Activated CD4-positive, alpha-beta memory T cell treated with anti-CD3 and anti-CD28 coated beads for 36 hours (primary cell): Measurements from ENCODE around the gene FHIT. TPM values are rescaled to one million over a fixed set of nuclear protein-coding genes. Genes with fewer than 3 reads are reported as not detected.

Source experiments
- CTCF ChIA-PET: fragments of 350-600 bp; sonication (Branson Sonifier 250); formaldehyde crosslinking; loops from one replicate; lab custom pipeline; 2021; ENCODE audit warnings: antibody characterized with exemption, inconsistent platforms; lab: Charles Lee
- POLR2A ChIA-PET: fragments of 350-600 bp; sonication (Branson Sonifier 250); formaldehyde crosslinking; loops from one replicate; lab custom pipeline; 2021; ENCODE audit warnings: antibody characterized with exemption; lab: Charles Lee
- DNase-seq: peaks from one replicate; pipeline ENCODE4 v3.0.0-alpha.2; 2020
- H3K27ac Mint-ChIP-seq: one replicate; pipeline ENCODE4 v1.8.0; 2021; ENCODE audit warnings: mixed read lengths
- H3K27me3 Mint-ChIP-seq: one replicate; pipeline ENCODE4 v1.8.0; 2021; ENCODE audit warnings: mixed read lengths
- H3K36me3 Mint-ChIP-seq: one replicate; pipeline ENCODE4 v1.8.0; 2021; ENCODE audit warnings: mixed read lengths
- H3K4me1 Mint-ChIP-seq: one replicate; pipeline ENCODE4 v1.8.0; 2021; ENCODE audit warnings: low read depth, mixed read lengths
- H3K4me3 Mint-ChIP-seq: one replicate; pipeline ENCODE4 v1.8.0; 2021; ENCODE audit warnings: mild to moderate bottlenecking, mixed read lengths
- H3K9me3 Mint-ChIP-seq: one replicate; pipeline ENCODE4 v1.8.0; 2021; ENCODE audit warnings: mixed read lengths
- intact Hi-C: fragments of 100-400 bp; cut with micrococcal nuclease; formaldehyde crosslinking; loops from one replicate; pipeline ENCODE4 v1.15.1; 2023
- total RNA-seq, 2 experiments: library from RNA; stranded (reverse); gene quantifications; one replicate each; pipeline ENCODE4 v1.2.3, GENCODE V29; 2021

The FHIT gene
- total RNA-seq, 2 experiments from 2014 or later, result 7.2 to 8.7 TPM

DNA sequence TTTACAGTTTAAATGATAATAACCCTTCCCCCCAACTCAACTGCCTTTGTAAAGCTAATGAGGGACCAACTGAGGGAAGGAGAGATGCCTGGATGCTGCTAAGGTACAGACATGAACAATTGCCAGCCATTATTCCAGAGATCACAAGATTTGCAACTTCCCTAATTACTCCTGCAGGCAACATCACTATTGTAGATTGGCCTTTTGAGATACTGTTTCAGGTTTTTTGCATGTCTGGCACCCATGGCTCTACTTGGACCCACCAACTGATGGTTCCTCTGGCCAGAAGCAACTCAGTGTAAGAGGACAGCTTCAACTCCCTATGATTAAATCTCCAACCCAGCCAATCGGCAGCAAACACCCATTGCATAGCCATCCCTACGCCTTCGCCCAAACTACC, 478.7 kb downstream of the FHIT start:
- intact Hi-C loops, result no loop called here
- Mint-ChIP-seq H3K9me3 (peaks cover 7% of the 10 kb centered on the region), H3K36me3 (no peaks in the 10 kb centered on the region), H3K27me3 (no peaks in the 10 kb centered on the region), H3K4me1 (no peaks in the 10 kb centered on the region), H3K4me3 (no peak overlapping the region), H3K27ac (no peak overlapping the region)
- CTCF ChIA-PET, result no interaction called here
- POLR2A ChIA-PET, result no interaction called here
- DNase-seq, result no peak

DNA sequence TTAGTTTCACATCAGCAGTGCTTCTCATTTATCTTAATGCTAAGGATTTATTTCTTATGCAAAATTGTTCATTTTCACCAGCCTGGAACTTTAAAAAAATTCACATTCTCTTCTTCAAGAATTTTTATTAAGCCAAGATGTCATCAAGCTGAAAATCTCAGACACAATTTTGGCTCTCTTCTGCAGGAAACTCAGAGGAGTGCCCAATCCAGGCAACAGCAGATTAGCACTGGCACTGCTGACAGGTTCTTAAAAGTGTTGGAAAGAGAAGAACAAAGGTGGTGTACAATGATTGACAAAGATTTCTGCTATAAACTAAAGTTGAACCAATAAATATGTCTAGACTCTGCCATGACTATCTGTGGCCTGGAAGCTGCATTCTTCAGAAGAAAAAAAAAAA, 479.5 kb downstream of the FHIT start:
- POLR2A ChIA-PET, result no interaction called here
- Mint-ChIP-seq H3K9me3 (peaks cover 7% of the 10 kb centered on the region), H3K4me3 (no peak overlapping the region), H3K4me1 (no peaks in the 10 kb centered on the region), H3K36me3 (no peaks in the 10 kb centered on the region), H3K27ac (no peak overlapping the region), H3K27me3 (no peaks in the 10 kb centered on the region)
- intact Hi-C loops, result no loop called here
- CTCF ChIA-PET, result no interaction called here
- no peak for DNase-seq

DNA sequence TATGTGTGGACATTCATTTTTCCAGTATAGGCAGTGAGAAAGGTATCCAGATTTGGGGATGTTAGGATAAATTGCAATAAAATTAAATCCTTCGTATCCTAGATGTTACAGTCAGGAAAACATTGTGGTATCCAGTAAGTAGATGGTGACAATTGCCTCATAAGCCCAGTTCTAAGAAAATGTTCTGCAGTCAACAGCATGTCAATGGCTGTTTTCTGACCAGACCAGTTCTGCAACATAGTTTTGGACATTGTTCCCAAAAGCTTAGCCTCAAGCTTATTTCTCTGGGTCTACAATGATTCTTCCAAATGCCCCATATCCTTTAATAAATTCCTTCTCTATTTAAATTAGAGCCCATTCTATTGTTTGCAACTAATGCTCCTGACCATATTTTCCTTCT, 480.7 kb downstream of the FHIT start:
- CTCF ChIA-PET, result no interaction called here
- POLR2A ChIA-PET, result no interaction called here
- intact Hi-C loops, result no loop called here
- H3K27ac Mint-ChIP-seq, result no peak overlapping the region
- no peak for DNase-seq
- H3K4me3 Mint-ChIP-seq, result no peak overlapping the region
- H3K27me3 Mint-ChIP-seq, result no peaks in the 10 kb centered on the region
- H3K4me1 Mint-ChIP-seq, result no peaks in the 10 kb centered on the region
- no peaks in the 10 kb centered on the region for H3K36me3 Mint-ChIP-seq
- H3K9me3 Mint-ChIP-seq, result peaks cover under 1% of the 10 kb centered on the region

DNA sequence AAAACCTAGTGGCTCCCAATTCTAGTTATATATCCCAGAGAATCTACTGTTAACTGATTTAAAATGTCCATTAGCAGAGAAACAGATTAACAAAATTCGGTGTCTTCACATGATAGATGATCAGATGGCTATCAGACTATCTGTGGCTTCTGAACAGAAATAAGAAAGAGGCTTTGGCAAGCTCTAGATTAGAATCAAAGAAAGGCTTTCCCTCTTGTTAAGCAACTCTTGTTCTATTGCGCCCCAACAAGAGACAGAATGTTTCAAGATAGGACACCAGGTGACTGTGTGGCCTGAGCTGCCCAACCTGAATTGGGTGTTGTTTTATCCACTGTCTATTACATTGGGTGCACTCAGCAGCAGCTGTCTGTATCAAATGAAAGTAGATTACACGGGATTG, 483.7 kb downstream of the FHIT start:
- no peaks in the 10 kb centered on the region for H3K36me3 Mint-ChIP-seq
- POLR2A ChIA-PET, result no interaction called here
- no peaks in the 10 kb centered on the region for H3K4me1 Mint-ChIP-seq
- no peaks in the 10 kb centered on the region for H3K9me3 Mint-ChIP-seq
- intact Hi-C loops, result no loop called here
- H3K4me3 Mint-ChIP-seq, result no peak overlapping the region
- no peak overlapping the region for H3K27ac Mint-ChIP-seq
- no peak for DNase-seq
- CTCF ChIA-PET, result no interaction called here
- H3K27me3 Mint-ChIP-seq, result no peaks in the 10 kb centered on the region

DNA sequence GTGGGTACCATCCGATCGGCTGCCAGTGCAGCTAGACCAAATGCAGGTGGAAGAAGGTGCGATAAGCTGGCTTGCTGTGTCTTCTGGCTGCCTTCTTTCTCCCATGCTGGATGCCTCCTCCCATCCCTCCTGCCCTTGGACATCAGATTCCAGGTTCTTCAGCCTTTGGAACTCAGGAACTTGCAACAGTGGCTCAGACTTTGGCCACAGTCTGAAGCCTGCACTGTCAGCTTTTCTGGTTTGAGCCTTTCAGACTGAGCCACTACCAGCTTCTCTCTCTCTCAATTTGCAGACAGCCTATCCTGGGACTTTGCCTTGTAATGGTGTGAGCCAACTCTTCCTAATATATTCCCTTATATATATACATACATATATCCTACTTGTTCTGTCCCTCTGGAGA, 485.5 kb downstream of the FHIT start:
- Mint-ChIP-seq H3K27ac (no peak overlapping the region), H3K4me3 (no peak overlapping the region), H3K9me3 (no peaks in the 10 kb centered on the region), H3K27me3 (no peaks in the 10 kb centered on the region), H3K4me1 (no peaks in the 10 kb centered on the region), H3K36me3 (no peaks in the 10 kb centered on the region)
- intact Hi-C loops, result no loop called here
- POLR2A ChIA-PET, result no interaction called here
- CTCF ChIA-PET, result no interaction called here
- no peak for DNase-seq

DNA sequence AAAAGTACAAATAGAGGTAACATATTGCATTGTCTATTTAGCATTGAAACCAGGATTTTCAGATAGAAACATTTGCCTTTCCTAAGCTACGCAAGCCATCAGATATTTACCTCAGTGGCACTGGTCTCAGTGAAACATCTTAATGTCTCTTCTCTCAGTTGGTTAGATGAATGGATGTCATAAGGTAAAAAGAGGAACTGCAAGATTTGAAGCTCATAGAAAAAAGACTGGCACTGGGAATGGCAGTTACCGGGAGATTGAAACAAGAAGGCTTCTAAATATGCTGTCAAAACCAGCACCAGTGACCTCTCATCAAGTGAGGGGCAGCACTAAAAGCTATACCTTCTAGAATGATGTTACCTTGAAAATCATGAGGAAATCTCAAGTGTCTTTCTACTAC, 486.4 kb downstream of the FHIT start:
- Mint-ChIP-seq H3K36me3 (no peaks in the 10 kb centered on the region), H3K27me3 (no peaks in the 10 kb centered on the region), H3K4me1 (no peaks in the 10 kb centered on the region), H3K9me3 (no peaks in the 10 kb centered on the region), H3K27ac (no peak overlapping the region), H3K4me3 (no peak overlapping the region)
- intact Hi-C loops, result no loop called here
- DNase-seq, result no peak
- POLR2A ChIA-PET, result no interaction called here
- CTCF ChIA-PET, result no interaction called here

DNA sequence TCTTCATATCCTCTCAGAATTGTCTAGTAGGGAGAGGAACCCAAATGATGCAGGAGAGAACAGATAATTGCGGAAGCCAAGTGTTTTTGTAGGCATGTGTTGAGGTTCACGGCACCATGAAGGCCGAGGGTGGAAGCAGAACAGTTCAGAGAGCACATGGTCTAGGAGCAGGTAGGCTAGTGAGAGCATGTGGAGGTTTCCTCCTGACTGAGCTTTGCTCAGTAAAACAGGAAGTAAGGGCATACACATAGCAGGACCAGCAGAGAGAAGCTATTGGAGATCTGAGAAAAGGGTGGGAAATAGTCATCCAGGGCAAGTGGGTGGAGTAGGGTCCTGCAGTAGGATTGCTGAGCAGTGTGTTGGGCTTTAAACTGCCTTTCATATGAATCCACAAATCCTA, 491.1 kb downstream of the FHIT start:
- Mint-ChIP-seq H3K27me3 (no peaks in the 10 kb centered on the region), H3K36me3 (no peaks in the 10 kb centered on the region), H3K4me3 (no peak overlapping the region), H3K9me3 (no peaks in the 10 kb centered on the region), H3K27ac (no peak overlapping the region), H3K4me1 (no peaks in the 10 kb centered on the region)
- intact Hi-C loops, result no loop called here
- ChIA-PET POLR2A (no interaction called here), CTCF (no interaction called here)
- no peak for DNase-seq

DNA sequence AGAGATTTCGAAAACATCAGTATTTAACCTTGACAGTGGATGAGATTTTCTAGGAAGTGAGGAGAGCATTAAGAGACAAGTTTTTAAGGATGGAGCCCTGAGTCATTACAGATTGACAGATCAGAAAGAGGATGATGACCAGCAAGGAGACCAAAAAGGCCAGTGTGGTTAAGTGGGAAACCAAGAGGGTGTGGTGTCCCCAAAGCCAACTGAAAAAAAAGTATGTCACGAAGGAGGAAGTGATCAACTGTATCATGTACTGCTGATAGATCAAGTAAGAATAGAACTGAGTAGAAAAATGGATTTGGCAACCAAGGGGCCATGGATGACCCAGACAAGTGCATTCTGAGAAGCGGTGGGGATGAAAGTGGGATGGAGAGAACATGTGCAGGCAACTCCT, 491.8 kb downstream of the FHIT start:
- Mint-ChIP-seq H3K27me3 (no peaks in the 10 kb centered on the region), H3K4me3 (no peak overlapping the region), H3K36me3 (no peaks in the 10 kb centered on the region), H3K4me1 (no peaks in the 10 kb centered on the region), H3K9me3 (no peaks in the 10 kb centered on the region), H3K27ac (no peak overlapping the region)
- intact Hi-C loops, result no loop called here
- ChIA-PET POLR2A (no interaction called here), CTCF (no interaction called here)
- DNase-seq, result no peak

DNA sequence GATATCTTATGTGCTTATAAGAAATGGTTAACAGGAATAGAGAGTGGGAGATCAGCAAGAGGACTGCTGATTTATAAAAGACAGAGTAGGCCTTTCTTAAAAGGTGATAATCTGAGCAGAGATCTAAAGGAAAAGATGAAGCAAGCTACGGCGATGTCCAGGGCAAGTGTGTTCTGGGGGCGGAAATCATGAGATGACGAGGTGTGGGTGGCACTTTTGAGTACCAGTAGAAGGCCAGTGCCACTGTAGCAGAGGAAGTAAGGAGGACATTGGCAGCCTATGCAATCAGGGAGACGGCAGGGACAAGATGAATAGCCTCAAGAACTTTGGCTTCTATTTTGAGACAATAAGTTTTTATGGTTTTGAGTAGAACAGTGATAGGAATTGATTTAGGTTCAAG, 492.4 kb downstream of the FHIT start:
- no peak for DNase-seq
- Mint-ChIP-seq H3K36me3 (no peaks in the 10 kb centered on the region), H3K9me3 (no peaks in the 10 kb centered on the region), H3K27ac (no peak overlapping the region), H3K27me3 (no peaks in the 10 kb centered on the region), H3K4me3 (no peak overlapping the region), H3K4me1 (no peaks in the 10 kb centered on the region)
- intact Hi-C loops, result no loop called here
- POLR2A ChIA-PET, result no interaction called here
- CTCF ChIA-PET, result no interaction called here

DNA sequence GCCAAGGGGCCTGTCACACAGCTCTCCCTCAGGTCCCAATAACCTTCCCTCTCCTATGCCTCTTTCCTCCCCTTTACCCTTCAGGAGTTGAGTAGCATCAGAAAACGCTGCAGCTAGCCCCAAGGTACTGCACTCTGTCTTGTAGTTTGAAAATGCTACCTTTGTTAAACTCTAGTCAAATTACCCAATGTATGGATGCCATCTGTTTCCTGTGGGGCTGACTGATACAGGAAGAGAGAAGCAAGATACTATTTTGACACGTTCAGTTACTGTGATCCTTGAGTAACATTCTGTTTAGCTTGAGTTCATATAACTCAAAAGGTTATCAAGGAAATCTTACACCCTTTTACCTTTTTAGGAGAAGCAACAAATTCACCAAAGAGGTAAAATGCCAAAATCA, 493.1 kb downstream of the FHIT start:
- ChIA-PET CTCF (no interaction called here), POLR2A (interaction anchor here (0.6 kb wide), 1 partner anchor 733 kb away, joined by 3 read pairs; no protein-coding TSS in a partner anchor)
- no peak overlapping the region for H3K4me3 Mint-ChIP-seq
- no peaks in the 10 kb centered on the region for H3K9me3 Mint-ChIP-seq
- DNase-seq, result no peak
- H3K27me3 Mint-ChIP-seq, result no peaks in the 10 kb centered on the region
- intact Hi-C loops, result no loop called here
- H3K4me1 Mint-ChIP-seq, result no peaks in the 10 kb centered on the region
- no peak overlapping the region for H3K27ac Mint-ChIP-seq
- no peaks in the 10 kb centered on the region for H3K36me3 Mint-ChIP-seq

DNA sequence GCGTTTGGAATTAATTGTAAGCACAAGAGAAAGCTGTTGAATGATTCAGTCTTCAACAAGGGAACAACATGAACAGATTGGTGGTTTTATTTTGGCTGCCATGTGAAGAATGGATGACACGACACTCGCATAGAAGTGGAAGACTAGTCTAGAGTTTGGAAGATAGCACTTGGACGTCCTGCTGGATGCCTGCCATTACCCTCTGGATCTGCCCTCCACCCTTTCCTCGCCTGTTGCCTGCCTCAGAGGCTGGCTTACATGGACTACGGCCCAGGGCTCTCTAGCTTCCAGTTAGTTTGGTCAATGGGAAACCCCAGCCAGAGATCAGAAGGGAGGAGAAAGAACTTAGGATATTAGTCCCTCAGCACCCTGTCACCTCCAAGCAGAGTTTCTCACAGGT, 493.5 kb downstream of the FHIT start:
- Mint-ChIP-seq H3K4me3 (no peak overlapping the region), H3K27me3 (no peaks in the 10 kb centered on the region), H3K4me1 (no peaks in the 10 kb centered on the region), H3K9me3 (no peaks in the 10 kb centered on the region), H3K27ac (no peak overlapping the region), H3K36me3 (no peaks in the 10 kb centered on the region)
- POLR2A ChIA-PET, result interaction anchor here (0.6 kb wide), 1 partner anchor 733 kb away, joined by 3 read pairs; no protein-coding TSS in a partner anchor
- intact Hi-C loops, result no loop called here
- no peak for DNase-seq
- CTCF ChIA-PET, result no interaction called here

DNA sequence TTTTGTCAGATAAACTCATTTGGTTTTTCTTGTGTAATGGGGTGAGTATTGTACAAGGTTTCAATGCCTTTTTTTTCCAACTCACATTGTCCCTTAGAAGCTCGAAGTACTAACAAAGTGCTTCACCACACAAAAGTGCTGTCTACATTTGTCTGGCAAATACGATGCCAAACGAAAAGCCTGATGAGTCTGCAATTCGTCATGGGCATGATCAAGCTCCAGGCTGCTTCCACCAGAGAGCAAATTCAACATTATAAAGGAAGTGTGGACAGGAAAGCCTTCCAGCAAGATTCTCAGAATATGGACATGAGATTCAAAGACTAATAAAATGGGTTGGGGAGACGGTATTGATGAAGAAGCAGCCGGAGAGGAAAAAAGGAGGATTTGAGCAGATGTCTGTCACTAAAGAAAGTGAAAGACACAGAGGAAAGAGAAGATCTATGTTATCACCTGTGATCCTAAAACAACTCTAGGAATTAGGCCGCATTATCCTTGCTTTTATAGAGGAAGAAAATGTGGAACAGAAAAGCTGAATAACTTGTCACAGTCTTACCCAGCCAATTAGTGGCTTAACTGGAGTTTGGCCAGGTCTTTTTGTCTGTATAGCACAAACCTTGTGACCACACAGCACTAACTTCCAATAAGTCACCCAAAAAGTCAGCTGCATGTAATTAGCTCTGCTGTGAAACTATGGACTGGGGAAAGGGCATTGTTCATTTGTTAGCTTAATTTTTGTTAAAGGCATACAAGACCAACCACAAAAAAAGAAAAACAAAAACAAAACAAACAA, 494.8 kb downstream of the FHIT start:
- intact Hi-C loops, result no loop called here
- no peaks in the 10 kb centered on the region for H3K4me1 Mint-ChIP-seq
- no peak overlapping the region for H3K27ac Mint-ChIP-seq
- POLR2A ChIA-PET, result no interaction called here
- CTCF ChIA-PET, result interaction anchor here (0.7 kb wide), 1 partner anchor 1153 kb away, joined by 3 read pairs; no protein-coding TSS in a partner anchor
- no peak for DNase-seq
- no peaks in the 10 kb centered on the region for H3K27me3 Mint-ChIP-seq
- H3K4me3 Mint-ChIP-seq, result no peak overlapping the region
- no peaks in the 10 kb centered on the region for H3K36me3 Mint-ChIP-seq
- H3K9me3 Mint-ChIP-seq, result no peaks in the 10 kb centered on the region

DNA sequence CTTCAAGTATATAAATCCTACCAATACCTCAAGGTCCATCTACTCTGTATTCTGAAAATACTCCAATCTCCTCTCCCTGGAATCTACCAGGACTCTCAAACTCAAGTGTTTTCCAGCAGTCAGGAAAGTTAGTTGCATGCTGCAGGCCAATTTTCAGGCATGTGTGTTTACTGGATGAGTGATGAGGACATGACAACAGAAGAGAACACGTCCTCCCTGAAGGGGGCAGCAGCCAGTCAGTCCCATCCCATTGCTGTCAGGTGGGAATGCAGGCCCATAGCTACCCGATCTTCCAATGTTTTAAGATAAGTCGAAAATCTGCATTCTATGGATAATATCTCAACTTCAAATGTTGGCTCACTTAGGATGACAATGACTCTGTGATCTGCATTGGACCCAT, 496.2 kb downstream of the FHIT start:
- intact Hi-C loops, result no loop called here
- ChIA-PET CTCF (interaction anchor here (0.7 kb wide), 1 partner anchor 51 kb away, joined by 3 read pairs; no protein-coding TSS in a partner anchor), POLR2A (no interaction called here)
- DNase-seq, result no peak
- no peak overlapping the region for H3K27ac Mint-ChIP-seq
- H3K27me3 Mint-ChIP-seq, result no peaks in the 10 kb centered on the region
- H3K9me3 Mint-ChIP-seq, result peaks cover 7% of the 10 kb centered on the region
- H3K4me1 Mint-ChIP-seq, result no peaks in the 10 kb centered on the region
- H3K4me3 Mint-ChIP-seq, result no peak overlapping the region
- no peaks in the 10 kb centered on the region for H3K36me3 Mint-ChIP-seq
